Putamen (tissue), 1 donor: Measurements from ENCODE around the gene TRNAU1AP.

Source experiments
- DNase-seq: peaks from one replicate; pipeline ENCODE4 v3.0.0-alpha.2; 2016; ENCODE audit warnings: low spot score

Gene TRNAU1AP

DNA sequence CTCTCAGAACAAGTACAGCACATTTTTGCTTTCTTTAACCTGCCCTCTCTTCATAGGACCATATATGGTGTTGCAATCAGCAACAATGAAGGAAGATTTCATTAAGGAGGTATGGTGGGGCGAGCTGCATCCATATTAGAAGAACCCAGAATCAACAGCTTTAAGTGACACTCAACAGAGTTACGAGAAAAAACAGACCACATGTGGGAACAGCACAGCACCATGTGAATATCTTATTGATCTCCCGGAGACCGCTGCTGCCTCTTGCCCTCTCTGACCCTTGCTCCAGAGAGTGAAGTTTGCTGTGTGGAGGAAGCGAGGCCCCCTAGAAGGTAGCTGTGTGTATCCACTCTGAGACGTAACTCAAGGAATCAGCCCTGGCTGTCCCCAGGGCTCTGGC lies 52.1 kb downstream of the TRNAU1AP start:
- DNase-seq = no peak

- no peak for DNase-seq
These were observed 53.9 kb downstream of the TRNAU1AP start for GRCh38 chr1:28606771-28607170.

DNA sequence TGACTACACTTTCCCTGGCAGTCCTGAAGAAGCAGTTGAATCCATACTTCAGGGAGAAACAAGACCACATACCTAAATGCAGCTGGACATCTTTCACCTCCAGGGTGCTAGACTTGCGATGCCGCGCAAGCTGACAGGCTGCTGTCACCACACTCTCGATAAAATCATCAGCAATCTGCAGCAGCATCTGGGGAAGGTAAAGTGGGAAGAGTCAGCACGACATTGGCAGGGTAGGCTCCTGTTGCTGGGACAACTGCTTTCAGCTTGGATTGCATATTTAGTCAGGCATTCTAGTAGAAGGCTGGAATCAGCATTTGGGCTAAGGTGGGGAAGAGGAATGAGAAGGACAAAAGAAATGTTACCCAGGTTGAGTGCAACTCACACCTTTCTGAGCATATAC lies 60.3 kb downstream of the TRNAU1AP start:
- no peak for DNase-seq
